HG03097 (cell line): Measurements from ENCODE around the gene NSL1.
A peak's percentile ranks its signal among the peaks of the same experiment; 100 is the strongest.
"Not testable (repeated sequence)": the region's sequence is repeated elsewhere in the genome, so short reads cannot be mapped to it uniquely, and the experiment has no call there.

Experiments used
- ATAC-seq: cut with Tn5 transposase; IDR thresholded peaks from one replicate; pipeline ENCODE4 v1.9.1; 2021; ENCODE audit not compliant: unreplicated experiment, low FRiP score

Gene NSL1

DNA sequence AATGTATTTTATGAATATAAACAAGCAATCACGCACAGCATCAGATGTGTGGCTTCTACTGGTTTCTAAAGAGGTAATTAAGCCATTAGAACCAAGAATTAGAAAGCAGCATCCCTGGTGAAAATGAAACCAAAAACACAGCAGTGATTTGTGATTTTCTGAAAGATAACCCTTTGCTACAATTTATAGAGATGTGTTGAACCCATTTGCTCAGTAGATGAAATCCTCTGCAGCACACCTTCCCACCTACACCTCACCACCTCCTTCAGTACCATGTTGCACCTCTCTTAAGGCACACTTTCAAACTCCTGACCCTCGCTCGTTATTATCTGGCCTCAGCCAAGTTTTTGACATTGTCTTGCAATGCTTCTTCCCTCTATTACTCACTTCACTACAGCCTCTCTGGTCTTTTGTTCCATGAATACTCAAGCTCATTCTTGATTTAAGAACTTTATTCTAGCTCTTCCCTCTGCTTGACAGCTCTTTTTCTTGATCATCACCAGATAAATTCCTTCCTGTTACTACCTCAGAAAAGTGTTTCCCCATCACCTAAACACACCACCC is 38.6 kb downstream of the NSL1 start:
- peak; percentile 26 for ATAC-seq

DNA sequence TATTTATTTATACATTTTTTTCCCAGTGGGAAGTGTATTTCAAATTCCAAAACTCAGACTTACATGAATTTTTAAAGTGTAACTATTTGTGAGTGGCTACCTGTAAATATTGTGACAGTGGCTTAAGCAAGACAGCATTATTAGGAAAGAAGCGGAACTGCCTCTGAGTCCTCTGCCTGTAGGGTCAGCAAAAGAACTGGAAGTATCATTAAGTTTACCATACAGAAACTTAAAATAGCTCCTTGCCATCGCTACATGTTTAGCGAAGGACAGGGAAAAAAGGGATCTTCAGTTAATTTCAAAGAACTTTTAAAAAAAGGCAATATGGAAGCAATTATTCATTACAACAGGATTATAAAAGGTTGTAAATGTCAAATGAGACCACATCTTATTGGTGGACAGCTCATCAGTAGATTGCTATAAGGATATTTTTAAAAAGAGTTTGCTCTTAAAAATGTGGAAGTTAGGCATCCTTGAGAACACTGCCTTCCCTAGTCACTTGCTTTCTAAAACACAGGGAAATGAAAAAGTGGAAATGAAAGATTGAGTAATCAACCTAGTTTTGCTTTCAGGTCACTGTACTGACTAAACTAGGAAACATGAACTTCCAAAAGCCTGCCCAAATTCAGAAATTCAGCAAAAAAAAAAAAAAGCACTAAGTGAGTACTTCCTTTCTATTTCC is 39.2 kb downstream of the NSL1 start:
- ATAC-seq = peak; percentile 38

DNA sequence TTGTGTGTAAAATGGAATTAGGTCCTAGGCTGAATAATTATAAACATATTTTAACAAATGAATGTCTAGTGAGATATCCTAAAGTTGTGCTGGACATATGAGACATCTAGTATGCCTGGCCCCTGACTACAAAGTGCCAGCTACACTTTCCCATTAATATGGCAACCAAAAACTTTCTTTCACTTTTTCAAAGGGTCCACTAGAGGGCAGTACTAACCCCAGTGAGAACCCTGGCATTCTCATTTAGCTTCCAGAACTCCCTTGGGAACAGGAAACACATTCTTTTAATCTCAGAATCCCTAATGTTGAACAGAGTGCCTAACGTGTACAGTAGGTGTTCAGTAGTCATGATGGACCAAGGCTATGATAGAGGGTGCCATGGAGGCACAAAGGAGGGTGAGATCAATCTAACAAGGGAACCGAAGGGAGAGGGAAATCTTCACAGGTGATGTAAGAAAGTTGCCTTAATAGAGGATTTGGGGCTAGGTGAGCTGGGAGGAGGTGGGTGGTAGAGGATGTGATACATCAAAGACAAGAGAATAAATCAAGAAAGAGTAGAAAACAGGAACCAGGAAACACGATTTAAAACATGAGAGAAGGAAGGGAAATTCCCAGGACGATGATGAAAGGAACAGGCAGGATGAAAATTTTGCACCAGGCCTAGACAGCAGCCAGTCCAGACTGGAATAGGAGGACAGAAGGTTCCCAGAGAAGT is 41.6 kb downstream of the NSL1 start:
- ATAC-seq = no peak

DNA sequence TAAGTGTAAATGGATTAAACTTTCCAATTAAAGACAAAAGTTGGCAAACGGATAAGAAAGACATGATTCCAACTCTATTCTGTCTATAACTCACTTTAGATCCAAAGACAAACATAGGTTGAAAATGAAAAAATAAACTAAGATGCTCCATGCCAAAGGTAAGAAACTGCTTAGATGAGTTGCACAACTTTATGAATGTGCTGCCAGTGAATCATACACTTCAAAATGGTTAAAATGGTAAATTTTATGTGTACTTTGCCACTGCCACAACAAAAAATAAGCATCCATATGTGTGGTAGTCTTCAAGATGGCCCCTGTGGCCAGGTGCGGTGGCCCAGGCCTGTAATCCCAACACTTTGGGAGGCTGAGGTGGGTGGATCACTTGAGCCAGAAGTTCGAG is 45.0 kb downstream of the NSL1 start:
- no peak for ATAC-seq

DNA sequence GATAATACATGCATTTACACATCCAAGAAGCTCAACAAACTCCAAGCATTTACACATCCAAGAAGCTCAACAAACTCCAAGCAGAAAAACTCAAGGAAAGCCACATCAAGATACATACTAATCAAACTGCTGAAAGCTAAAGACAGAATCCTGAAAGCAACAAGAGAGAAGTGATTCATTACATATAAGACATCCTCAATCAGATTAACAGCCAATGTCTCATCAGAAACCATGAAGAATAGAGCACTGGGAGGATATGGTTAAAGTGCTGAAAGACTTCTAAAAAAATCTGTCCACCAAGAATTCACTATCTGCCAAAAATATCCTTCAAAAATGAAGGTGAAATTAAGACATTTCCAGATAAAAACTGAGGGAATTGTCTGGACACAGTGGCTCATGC is 46.3 kb downstream of the NSL1 start:
- ATAC-seq = no peak

DNA sequence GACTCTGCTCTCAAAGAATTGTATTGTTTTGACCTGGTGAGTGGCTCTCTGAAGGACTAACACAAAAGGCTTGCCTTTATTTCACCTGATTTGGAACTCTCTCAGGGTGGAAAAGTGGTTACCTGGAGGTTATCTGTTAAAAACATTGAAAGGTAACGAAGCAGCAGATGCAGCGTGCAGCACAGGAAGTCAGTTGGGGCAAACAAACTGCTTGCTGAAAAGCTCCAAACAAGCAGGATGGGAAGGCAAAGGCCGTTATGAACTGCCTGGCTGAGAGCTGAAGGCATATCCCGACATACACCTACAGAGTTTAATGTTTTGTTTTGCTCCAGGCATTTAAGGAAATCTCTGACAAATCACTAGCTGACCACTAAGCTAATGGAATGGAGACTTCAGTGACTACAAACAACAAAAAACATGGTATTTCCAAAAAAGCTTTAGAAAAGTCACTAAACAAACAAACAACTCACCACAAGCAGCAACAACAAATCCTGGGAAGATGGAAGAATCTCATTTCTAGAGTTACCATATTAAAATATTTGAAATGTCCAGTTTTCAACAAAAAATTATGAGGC is 47.6 kb downstream of the NSL1 start:
- ATAC-seq = no peak

DNA sequence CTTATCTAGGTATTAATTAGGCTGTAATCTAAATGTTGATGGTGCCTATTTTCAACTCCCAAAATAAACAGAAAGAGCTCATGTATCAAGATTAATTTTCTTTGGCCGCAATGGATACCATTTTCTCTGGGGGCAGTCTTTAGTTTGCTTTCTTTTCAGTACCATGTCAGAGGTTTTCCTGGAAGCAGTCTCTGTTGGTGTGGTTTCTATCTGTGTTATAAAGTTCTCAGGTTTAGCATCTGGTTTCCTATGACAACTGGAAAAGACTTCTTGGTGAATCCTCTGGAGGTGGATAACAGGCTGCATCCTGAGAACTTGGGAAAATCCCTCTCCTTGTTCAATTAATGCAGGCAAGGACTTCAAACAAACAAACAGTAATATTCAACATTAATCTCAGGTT is 53.2 kb downstream of the NSL1 start:
- ATAC-seq = no peak

DNA sequence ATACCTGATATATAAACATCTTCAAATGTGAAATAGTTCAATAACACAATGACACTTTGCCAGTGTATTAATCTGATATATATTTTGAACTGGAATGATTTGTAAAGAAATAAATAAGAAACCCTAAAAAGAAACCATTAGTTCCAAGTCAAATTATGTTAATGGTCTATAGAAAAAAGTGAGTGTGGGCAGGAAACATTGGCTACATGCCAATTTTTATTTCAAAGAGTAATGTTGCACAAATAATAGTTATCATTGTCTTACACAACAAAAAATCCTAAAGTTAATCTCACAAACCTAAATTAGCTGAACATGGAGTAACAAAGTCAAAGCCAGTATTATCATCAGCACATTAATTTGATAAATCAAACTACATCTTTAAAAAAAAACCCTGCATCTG is 54.0 kb downstream of the NSL1 start:
- ATAC-seq = no peak

DNA sequence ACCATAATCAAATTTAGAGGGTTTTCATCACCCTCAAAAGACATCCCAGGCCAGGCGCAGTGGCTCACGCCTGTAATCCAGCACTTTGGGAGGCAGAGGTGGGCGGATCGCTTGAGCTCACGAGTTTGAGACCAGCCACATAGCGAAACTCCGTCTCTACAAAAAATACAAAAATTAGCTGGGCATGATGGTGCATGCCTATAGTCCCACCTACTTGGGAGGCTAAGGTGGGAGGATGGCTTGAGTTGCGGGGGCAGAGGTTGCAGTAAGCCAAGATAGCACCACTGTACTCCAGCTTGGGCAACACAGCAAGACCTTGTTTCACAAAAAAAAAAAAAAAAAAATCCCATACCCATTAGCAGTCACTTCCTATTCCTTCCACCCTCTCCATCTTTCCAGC is 58.5 kb downstream of the NSL1 start:
- ATAC-seq = no peak

DNA sequence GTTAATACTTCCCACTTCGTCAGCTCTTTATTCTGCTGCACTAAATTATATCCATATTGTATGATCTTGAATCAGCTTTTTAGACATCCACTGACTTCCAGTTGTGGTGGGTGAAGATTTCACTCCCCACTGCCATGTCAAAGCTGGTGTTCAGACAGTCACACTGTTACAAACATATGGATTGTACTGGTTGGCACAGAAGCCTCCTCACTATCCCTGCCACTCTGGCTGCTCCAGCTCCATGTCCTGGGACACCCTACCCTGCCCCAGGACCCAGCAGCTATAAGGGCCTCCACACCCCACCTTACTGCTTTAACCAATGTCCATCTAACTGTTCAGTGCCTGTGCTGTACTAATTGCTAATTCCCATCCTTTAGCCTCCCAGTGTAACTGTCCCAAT is 59.9 kb downstream of the NSL1 start:
- no peak for ATAC-seq

DNA sequence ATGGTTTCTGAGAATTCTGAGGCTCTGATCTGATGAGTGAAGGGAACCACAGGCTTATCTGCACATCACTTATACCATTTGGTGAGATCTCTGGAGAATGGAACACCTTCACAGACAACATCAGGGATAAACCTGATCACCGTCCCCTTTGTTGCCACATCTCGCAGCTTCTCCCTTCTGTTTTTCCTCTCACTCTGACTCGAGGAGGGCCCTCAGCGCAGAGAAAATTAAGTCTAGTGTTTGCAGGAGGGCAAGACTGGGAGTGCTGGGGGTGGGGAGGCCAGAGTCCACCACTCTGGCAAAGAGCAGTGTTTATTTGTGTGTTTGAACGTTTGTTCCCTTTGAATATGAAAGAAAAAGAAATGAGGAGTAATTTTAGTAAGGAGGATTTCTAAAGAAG is 63.0 kb downstream of the NSL1 start:
- ATAC-seq = no peak

DNA sequence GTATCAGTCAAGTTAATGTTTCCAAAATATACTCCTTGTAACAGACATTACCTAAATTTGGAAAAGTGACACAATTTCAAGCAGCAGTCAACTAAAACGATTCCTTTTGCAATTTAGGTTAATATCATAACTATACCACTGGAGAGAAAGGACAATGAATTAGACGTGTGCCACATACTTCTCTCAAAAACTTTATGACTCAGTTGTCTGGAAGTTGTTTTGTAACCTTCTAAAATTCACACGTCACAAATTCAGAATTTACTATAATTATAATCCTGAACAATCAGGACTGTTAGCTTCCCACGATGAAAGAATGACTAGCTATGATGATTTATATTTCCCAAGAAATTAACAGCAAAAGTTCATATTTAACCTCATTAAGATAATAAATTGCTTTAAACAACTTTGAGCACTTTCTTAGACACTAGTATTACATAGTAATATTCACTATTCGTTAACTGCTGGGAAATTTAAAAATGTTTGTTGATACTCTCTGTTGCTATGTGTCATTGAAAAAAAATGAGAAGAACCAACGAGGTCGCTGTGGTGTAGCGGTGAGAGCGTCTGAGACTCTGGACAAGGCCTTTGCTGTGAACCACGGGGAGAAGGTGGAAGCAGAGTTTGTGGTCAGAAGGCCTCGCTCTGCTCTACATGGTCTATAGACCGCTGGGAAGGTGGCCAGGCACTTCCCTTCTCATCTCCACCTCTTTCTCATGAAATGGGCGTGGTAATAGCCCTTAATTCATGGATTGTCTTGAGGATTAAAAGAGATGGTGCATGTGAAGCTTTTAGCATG is 64.0 kb downstream of the NSL1 start:
- no peak for ATAC-seq

DNA sequence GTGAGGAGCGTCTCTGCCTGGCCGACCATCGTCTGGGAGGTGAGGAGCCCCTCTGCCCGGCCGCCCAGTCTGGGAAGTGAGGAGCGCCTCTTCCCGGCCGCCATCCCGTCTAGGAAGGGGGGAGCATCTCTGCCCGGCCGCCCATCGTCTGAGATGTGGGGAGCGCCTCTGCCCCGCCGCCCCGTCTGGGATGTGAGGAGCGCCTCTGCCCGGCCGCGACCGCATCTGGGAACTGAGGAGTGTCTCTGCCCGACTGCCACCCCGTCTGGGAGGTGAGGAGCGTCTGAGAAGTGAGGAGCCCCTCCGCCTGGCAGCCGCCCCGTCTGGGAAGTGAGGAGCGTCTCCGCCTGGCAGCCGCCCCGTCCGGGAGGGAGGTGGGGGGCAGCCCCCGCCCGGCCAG is 66.9 kb downstream of the NSL1 start:
- not testable (repeated sequence) for ATAC-seq

DNA sequence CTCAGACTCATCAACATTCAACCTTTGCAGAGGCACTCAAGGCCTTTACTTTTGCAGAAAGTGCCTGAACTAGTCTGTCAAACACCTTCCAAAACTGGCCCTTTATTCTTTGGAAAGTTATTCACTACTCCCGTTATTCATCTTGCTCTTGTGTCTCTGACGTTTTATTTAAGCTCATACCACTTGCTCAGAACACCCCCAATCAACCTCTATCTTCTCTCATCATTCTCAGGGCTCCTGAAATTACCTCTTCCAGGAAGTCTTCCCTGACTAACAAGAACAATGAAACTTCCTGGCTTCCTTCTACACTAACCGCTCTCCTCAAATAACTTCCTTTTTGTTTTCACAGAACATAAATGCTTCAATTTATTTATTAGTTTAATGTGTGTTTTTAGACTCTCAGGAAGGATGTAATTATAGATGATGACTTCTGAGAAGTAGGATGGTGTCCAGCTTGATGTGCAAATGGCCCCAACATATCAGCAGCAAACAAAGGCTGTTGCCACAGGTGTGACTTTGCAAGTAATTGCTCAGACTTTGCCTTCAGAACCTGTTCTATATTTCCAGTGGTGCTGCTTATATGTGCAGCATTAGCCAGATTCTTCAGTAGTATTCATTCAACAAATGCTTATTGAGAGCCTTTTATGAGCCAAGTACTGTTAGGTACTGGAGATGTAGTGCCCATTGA is 69.2 kb downstream of the NSL1 start:
- ATAC-seq = no peak

DNA sequence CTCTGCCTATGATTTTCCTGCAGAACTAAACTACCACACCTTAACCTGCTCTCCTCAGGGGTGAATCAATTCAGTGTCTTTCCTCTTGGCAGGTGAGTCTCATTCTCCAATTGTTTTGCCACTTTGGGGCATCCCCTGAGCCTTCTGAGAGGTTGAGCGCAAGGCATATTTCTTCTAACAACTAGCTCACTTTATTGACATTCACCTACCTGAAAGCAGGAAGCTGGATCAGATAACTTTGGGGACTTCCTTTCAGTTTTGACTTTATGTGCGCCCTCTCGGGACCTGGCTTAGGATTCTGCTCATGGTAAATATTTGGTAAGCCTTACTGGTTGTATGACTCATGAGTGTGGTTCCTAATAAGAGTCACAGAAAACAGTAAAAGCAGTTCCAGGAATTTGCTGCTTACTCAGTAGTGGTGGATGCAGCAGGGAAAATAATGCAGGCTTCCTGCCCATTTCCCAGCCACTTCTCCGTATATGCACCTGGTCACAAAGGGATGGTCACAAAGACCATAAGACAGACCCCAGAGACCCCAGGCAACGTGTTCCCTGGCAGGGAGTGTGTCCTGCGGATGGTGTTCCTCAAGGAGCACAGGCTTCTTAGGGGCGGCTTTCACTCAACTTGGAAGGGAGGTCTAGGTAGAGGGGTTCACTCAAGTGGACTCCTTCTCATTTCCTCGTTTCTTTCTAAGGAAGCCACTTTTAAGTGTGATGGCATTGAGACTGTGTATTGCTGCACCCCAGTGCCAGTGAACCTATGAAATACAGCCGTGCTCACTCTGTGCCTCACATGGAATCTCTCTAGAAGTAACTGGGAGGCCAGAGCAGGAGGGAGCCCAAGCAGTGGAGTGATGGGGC is 70.0 kb downstream of the NSL1 start:
- ATAC-seq = peak; percentile 65

DNA sequence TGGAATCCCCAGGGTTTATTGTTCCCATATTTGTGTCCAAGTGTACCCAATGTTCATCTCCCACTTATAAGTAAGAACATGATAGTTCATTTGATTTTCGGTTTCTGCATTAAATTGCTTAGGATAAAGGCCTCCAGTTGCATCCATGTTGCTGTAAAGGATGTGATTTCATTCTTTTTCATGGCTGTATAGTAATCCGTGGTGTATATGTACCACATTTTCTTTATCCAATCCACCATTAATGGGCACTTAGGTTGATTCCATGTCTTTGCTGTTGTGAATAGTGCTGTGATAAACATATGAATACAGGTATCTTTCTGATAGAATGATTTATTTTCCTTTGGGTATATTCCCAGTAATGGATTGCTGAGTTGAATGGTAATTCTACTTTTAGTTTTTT is 71.9 kb downstream of the NSL1 start:
- no peak for ATAC-seq

DNA sequence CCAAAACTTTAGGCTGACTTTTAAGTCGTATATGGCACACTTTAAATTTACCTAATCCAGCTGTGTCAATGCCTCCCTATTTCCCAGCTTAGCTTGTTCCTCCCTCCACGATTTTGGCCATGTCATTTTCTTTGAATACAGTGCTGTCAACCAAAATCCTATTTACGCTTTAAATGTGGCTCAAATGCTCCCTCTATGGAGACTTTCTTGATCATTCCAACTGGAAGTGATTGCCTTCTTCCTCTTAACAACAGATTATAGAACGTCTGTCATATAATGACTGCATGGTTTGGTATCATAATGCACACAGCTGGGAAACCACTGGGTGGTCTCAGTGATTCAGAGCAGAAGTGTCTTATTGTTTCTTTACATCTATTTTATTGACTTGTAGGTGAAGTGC is 73.1 kb downstream of the NSL1 start:
- no peak for ATAC-seq

DNA sequence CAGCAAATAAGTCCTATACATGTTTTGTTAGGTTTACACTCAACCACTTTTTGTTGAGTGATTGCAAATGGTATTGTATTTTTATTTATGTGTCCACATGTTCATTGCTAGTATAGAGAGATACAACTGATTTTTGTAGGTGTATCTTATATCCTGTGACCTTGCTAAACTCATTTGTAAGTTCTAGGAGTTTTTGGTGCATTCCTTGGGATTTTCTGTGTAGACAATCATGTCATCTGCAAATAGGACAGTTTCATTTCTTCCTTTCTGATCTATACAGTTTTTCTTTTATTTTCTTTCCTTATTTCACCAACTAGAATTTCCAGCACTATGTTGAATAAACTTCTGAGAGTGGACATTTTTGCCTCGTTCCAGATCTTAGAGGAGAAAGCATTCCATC is 75.4 kb downstream of the NSL1 start:
- no peak for ATAC-seq

DNA sequence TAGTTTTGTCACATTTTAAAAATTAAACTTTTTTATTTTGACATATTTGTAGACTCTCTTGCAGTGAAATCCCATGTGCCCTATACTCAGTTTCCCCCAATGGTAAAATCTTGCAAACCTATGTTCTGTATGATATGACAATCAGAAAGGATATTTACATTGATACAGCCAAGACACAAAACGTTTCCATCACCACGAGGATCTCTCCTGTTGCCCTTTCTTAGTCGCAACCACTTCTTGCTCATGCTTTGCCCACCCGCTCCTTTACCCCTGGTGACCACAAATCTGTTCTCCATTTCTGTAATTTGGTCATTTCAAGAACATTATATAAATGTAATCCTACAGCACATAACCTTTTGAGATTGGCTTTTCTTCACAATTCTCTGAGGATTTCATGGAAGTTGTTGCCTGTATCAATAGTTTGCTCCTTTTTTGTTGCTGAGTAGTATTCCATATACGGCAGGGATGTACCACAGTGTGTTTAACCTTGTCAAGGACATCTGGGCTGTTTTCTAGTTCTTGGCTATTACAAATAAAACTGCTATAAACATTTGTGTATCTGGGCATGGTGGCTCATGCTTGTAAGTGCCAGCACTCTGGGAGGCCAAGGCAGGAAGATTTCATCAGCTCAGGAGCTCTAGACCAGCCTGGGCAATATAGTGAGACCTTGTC is 78.0 kb downstream of the NSL1 start:
- ATAC-seq = no peak
